ENCODE data around the gene ATAT1.

Gene ATAT1

GRCh38 chr6:30685157-30686008 is 58.7 kb downstream of the ATAT1 start:
- no peak for DNase-seq

DNA sequence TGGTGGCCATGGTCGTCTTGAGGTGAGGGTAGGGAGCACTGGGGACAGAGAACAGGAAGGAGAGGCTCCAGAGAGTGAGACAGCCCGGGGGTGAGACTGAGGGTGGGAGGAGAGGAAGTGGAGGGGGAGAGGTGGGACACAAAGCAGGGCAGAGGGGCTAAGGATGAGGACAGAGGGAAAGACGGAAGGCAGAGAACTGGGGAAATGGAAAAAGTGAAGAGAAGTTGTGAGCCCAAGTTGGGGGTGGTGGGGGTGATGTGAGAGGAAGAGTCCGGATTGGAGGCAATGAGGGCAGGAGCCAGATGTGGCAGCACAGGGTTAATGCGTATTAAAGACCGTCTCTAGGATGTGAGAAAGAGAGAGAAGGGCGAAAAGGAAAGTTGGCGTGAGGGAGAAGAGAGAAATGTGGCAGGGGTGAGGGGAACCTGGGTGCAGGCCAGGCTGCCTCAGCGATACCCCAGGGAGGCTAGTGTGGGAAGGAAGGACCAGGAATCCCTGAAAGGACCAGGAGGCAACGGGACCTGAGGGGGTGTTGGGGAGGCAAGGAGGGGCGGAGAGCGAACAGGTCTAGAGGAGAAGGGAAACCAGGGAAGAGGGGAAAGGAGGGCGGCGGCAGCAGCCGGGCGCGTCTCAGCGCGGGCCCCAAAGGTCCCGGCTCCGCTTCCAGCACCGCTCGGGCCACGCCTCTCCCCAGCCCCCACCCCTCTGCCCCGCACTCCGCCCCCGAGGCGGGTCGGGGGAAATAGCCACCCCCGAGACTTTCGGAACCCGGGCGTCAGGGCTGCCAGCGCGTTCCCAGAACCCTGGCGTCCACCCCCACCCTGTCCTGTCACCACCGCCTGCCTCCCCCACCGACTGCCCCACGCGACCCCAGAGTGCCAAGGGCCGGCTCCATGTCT is 59.6 kb downstream of the ATAT1 start, which contains the start of gene PPP1R18:
PPP1R18 (minus strand) TSS at position 637 of the 899 bp plus-strand sequence; CDS start at position 10, 627 bp downstream.
- peak; percentile 91 for DNase-seq

- peak; percentile 98 for DNase-seq
Observed at GRCh38 chr6:30686908-30687658, 60.4 kb downstream of the ATAT1 start.

DNA sequence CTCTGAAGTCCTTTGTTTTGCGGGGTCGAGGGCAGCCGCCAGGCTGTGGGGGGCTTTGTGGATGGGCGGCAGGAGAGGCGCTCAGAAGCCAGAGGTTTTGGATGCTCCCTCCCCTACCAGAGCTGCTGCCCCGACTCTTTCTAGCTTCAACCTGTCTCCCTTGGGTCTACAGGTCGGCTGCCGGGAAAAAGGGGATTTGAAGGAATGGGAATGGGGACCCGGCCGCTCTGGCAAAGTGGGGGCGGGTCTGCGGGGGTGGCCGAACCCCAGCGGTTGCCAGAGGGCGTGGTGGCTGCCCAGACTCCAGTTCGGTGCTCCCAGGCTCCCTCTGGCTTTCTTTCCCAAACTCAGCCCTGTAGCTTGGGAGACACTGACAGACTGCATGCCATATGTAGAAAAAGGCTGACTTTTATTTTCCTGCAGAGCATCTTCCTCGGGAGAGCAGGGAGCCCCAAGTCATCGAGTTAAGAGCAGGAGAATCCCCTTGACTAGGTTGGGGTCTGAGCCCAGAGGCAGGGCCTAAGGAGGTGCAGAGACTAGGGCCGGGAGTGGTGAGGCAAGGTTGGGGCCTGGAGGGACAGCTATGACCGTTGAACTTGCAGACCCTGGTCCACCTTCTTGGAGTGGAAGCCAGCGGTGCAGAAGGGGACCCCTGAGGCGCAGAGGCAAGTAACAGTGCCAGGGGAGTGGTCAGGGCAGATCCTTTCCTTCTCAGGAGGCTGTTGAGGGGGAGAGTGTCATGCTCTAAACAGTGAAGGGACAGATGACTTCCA is 61.2 kb downstream of the ATAT1 start:
- no peak for DNase-seq

DNA sequence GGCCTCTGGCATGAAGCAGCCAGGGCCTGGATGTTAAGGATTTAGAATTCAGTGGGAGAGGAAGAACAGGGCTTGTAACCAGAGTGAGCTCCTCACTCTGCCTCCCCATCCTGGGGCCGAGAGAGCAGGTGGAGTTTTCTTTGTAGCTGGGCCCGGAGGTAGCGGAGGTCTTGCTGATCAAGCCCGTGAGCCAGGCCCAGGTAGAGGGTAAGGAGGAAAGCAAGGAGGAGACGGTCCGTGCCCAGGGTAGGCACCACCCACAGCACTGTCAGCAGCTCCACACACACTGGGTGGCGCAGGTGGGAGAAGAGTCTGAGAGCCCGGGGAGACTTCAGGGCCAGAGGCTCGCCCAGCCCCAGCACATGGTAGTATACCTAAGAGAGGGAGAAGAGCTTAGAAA is 61.9 kb downstream of the ATAT1 start:
- no peak for DNase-seq

DNA sequence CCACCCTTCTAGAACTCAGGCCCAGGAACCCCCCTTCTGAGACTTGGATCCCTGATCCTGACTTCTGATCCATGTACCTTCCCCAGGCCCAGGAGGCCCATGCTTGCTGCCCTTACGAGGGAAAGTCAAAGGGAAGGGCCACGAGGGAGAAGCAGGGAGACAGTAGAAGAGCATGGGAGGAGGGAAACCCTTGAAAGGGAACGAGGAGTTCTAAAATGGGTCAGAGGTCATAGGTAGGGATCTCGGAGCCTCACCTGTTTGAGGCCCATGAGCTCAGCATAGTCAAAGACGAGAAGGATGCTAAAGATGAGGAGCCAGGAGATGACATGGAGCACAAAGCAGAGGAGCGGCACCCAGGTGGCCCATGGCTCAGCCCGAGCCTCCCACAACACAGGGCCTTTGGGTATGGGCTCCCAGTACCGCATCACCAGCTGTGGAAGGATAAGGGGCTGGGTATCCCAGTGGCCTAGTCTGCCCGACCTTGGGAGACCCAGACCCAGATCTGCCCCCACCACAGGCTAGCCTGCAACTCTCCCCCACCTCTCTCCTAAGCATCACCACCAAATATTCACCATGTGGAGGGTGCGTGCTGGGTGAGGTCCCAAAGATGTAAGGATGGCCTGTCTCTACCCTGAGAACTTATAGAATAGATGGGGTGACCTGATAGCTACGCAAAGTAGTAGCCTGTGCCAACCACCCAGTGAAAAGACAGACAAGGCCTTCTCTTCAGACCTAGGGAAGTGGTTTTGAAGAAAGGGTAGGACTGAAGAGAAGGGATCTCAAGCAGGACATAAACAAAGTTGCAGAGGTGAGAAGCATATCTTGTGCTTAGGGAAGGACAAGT is 62.6 kb downstream of the ATAT1 start:
- no peak for DNase-seq

DNA sequence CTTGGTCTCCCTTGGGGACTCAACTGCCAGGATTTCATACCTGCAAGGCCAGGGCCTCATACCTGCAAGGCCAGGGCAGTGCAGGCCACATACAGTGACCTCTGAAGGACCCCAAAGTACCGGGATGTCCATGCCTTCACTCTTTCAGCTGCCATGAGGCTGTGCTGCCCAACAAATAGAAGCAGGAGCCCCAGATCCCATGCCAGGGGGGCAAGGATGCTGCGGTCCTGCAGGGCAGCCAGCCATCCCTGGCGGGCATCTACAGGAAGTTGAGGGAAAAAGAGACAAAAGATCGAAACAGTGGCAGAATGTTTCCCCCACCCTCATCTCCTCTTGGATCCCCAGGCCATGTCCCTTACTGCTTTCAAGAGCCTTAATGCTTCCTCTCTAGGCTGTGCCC is 63.3 kb downstream of the ATAT1 start:
- no peak for DNase-seq

DNA sequence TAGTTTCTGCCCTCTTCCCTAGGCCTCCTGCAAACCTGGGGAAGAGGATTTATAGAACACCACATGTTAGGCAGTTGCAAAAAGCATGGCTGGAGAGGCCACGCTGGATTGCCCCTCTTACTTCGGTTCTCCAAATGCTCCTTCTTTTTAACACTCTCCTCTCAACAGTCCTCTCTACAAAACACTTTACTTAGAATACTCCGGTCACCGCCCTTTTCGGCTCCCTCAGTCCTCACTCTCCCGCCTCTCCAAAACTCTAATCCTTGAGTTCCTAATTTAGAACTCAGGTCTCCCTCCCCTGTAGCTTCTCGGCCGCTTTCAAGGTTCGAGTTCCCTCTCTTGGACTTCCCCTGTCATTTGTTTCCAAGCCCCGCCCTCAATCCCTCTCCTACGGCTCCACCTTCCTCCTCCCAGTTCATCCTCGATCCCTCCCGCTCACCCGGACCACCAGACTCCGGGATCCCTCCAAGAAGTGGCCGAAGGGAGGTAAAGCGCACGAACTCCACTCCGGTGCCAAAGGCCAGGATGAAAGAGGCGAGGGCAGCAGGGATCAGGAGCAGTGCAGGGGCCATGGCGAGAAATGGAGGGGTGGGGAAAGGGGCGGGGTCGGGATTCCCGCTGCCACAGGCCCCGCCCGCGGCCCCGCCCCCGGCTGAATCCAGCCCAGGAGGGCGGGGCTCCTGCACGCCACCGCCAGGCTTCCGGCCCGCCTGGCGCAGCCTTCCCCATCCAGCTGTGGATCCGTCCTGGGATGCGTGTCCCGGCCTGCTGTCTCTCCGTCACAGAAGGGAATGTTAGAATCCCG is 63.9 kb downstream of the ATAT1 start, which contains the start of gene NRM:
NRM (minus strand) TSS at position 582 of the 805 bp plus-strand sequence; CDS start at position 572, 10 bp downstream.
- DNase-seq: peak; percentile 93

DNA sequence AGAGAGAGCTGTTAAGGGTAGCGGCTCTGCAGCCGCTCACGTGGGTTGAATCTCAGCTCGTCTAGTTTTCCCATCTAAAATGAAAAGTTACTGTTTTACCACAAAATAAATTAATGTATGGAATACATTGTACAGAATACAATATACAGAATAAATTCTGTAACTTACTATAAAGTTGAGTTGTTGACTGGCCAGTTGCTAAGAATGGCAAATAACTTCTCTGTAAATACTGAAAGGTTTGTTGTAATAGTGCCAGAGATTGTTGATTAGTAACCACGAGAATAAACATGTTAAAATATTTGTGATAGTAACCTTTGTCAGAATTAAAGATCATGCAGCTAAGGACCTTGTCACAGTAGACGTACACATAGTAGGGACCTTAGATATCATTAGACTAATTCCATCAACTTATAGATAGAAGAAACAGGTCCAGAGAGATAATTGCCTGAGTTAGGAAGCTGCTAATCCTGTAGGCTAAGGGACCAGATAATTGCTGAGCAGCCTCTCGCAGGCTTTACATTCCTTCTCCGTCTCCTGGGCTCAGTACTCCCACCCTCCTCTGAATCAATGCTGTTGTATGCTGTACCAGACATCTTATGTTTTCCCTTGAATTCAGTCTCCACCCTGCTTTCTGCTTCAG is 64.7 kb downstream of the ATAT1 start:
- DNase-seq: no peak

Measured in right hindlimb (tissue), 1 donor.